GM19452 (cell line): ENCODE data around the gene STX19.

Source experiments
- ATAC-seq: cut with Tn5 transposase; IDR thresholded peaks from one replicate; pipeline ENCODE4 v1.9.1; 2021; ENCODE audit not compliant: unreplicated experiment

Gene STX19

DNA sequence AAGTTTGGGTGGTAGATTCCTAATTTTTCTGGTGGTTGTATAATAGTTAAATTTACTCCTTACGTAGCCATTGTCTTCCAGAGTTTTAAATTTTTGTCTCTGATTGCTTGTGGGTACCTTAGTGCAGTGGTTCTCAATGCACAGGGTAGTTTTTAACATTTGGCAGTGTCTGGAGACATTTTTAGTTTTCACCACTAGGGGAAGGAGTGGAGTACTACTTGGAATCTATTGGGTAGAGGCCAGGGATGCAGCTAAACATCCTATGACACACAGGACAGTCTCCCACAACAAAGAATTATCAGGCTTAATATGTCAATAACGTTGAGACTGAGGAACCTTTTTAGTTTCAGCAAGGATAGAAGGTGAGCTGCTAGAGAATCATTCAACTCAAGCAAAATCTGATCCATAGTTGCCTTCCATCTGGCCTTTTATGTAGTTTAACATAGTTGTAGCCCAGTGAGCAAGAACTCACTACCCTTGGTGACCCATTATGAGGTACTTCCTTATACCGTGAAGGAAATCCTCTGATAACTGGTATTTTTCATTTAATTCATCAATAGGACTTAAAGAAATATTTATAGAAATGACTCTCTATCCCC lies 8.6 kb upstream of the STX19 start:
- ATAC-seq: no peak

DNA sequence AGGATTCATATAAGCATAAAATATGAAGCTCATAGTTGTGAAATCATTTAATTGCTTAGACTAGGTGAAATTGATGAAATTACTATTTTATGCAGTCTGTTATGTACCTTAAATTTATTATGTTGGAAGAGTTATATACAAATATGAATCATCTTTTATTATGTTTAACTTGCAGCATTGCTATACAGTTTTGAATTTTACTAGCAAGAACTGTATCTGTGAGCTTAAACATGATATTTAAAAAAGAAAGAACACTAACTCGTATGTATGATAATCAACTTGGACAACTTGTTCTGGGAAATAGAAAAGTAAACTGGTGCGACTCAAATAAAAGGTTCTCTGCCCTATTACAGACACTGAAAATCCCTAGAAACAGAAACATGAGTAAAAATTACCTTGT lies 1.8 kb downstream of the STX19 start:
- ATAC-seq: no peak

GRCh38 chr3:94024385-94024784 lies 4.0 kb downstream of the STX19 start:
- no peak for ATAC-seq

DNA sequence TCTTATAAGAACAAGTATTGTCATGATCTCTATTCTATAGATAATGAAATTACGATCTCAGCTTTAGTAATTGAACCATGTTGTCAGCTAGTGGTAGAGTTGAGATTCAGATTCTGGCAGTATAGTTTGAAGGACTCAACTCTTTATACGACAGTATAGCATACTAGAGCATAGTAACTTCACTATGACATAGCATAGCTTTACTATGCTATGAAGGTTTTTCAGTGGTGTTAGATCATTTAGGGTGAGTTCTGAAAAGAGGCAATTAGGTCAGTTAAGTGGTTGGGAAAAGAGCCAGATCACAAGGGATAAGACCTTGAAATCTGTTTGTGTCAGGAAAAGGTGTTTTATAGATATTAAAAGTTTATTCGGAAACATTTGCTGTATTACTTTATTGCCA lies 8.1 kb downstream of the STX19 start:
- ATAC-seq: no peak

DNA sequence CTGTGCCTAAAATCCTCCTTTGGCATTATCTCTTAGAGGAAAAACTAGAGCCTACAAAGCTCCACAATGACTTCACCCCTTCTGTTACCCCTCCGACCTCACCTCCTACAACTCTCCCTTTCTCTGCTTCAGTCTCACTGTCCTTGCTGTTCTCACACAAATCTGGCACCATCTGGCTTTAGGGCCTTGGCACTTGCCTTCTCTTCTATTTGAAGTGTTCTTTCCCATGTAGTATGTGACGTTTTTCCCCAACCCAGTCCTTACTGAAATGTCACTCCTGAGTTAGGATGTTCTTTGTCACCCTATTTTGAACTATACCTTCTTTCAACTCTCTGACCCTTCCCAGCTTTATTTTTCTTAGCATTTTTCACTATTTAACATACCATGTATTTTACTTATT lies 8.7 kb downstream of the STX19 start:
- ATAC-seq: no peak

DNA sequence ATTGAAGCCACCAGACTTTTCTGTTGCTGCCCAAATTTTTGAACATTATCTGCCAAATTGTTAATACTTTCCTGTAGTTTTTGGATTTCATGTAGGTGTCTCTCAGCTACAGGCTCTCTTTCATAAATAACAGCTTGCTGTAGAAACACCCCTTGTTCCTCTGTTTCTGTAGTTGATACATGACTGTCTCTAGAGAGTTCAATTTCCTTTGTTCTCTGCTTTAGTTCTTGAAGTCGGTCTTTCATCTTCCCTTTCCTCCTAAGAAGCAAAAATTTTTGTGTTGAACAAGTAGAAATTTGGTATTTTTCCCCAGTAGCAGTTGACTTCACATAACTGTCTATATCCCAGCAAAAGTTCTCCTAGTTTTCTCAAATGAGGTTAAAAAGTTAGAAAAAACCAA lies 13.4 kb downstream of the STX19 start:
- ATAC-seq: no peak

DNA sequence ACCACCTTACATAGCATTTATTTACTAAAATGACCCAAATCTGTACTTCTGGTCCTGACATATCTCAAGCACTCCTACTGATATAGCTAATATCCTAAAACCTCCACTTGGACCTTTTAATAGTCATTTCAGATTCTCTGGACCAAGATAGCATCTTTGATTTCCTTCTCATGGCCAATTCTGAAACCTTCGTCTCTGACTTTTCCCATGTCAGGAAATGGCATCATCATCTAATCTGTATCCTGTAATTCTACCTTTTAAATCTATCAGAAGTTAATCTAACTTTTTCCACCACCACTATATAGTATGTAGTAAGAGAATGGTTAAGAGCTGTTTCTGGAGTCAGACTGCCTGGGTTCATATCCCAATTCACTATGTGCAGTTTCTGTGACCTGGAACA lies 16.2 kb downstream of the STX19 start:
- ATAC-seq: no peak

DNA sequence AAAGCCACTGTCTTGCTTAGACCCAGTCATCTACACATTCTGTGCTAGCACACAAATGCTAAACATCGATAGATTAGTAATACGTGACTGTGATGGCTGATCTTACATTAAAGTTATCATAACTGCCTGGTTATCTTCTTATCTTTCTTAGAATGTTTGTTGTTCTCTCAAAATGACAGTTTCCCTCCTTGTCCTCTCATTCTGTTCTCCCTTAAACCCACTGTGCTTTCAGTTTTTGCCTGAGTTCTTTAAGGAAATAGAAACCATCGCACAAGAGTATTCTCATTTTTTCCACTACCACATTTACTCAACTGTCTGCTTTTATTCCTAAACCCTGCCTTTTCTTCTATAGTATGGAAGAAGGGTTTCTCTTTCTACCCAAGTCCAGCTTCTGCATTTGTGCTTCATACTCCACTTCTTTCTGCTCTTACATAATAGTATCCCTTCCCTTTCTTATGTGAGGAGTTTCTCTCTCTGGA lies 17.1 kb downstream of the STX19 start:
- ATAC-seq: no peak

GRCh38 chr3:94009608-94010007 lies 18.8 kb downstream of the STX19 start:
- no peak for ATAC-seq

- ATAC-seq: no peak
Observed at GRCh38 chr3:94008253-94008652, 20.1 kb downstream of the STX19 start.

DNA sequence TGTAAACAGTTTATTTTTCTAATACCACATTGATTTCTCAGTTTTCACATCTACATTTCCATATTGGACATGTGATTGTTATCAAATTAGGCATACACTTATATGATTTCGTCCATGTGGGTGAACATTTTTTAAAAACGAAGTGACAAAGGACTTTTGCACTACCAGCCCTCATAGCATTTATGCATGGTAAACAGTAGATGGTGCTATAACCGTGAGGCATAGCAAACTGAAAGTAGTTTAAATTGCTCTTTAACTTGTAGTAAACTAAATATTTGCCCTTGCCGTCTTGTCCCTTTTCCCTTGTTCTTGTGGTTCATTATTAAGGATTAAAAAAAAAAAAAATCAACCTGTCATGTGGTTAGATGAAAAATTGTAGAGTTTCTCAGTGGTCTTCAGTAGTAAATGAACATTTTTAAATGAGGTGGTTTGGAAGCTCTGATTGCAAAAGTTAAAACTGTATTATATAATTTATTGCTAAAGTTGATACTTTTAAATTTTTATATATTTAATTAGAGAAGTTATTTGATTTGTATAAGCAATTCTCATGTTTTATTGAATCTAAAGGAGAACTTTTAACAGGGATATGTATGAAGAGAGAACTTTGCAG lies 24.0 kb downstream of the STX19 start:
- peak; percentile 90 for ATAC-seq

GRCh38 chr3:94001827-94002495 lies 26.4 kb downstream of the STX19 start:
- no peak for ATAC-seq

DNA sequence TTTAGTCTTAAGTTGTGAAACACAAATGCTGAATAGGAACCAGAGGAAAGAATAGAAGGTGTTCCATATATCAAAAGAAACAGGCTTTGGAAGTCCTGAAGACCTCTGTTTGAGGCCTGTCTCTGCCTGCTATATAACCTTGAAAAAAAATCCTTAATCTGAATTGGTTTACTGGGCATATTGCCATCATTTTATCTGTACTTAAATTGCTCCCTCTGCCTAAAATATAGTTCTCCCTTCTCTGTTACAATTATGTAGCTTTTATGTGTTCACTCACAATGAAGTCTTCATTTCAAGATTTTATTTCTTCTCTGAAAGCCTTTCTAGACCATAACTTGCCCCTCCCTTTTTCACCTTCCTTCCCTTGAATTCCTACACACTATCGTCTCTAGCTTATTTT lies 27.2 kb downstream of the STX19 start:
- no peak for ATAC-seq

DNA sequence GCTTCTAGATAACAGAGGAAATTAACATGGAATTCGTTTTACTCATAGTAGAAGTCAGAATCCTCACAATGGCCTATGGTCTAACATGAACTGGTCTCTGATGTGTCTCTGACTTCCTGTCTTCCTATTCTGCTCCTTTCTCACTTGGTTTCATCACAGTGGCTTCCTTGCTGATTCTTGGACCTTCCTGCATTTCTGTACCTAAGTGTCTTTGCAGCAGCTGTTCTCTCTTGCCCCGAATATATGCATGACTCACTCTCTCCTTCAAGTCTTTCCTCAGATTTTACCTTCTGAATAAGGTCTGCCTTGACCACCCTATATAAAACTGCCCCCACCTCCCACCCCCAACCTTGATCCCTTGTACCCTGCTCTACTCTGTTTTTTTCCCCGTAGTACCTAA lies 34.3 kb downstream of the STX19 start:
- ATAC-seq: no peak

DNA sequence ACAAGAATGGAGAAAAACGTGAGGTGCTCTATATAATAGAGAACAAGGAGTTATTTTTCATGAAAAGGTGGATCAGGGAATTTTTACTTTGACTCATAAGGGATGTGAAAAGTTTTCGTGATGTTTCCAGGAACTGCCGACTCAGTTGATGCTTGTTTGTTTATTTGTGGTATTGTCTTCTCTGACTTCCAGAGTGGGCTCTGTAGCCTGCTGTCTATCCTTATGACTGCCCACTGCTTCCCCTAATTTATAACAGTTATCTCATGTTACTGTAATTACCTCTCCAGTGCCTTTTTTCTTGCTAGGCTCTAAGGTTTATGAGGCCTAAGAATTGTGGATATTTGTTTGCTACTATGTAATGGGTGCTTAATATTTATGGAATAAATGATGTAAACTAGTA lies 36.2 kb downstream of the STX19 start:
- no peak for ATAC-seq

DNA sequence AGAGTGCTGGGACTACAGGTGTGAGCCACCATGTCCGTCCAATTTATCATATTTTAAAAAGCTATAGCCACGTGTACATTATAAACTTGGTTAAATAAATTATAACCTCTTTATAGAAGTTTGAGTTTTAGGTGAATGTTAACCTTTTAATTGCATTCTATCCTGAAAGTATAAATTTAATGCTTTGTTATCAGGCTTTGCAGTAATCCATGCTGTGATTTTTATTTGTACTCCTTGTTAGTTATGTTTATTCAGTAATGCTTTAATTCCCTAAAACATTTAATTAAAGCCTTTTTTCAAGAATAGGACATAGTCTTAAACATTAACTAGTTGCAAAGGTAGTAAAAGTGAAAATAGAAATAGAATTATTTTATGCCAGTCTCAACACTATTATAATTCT lies 36.8 kb downstream of the STX19 start:
- no peak for ATAC-seq

DNA sequence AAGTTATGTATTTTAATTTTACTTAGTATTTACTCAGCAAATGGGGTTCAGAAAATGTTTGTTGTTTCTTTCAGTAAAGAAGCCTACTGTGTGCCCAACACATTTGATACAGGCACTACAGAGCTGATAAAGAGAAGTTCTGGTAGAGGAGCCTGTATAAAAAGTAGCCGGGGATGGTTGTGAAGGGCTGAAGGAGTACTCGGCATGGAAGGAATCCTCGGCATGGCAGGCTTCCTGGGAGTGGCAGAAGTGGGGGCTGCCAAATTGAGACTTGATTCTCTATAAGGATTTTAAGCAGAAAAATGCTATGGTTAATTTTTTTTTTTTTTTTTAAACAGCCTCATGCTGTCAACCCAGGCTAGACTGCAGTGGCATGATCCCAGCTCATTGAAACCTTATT lies 39.2 kb downstream of the STX19 start:
- no peak for ATAC-seq

DNA sequence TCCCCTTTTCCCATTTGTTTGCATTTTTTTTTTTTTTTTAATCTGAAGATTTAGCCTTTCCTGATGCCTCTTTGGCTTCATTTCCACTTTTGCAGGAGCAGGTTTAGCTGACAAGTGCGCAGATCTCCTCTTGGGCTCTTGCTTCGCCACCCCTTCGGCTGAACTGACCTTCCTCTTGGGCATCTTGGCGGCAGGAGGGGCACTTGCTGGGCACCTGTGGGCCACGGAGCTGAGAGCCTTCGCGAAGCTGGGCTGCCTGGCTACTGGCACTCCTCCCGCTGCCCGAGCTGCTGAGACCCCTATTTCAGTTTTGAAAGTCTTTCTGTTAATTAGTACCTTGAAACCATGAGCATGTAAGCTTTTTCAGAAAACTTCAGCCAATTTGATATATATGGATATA lies 39.6 kb downstream of the STX19 start:
- ATAC-seq: no peak

- no peak for ATAC-seq
Observed at GRCh38 chr3:93988283-93988682, 40.1 kb downstream of the STX19 start.

- ATAC-seq: no peak
Observed at GRCh38 chr3:93984618-93985017, 43.8 kb downstream of the STX19 start.

GRCh38 chr3:93983408-93983807 lies 45.0 kb downstream of the STX19 start:
- no peak for ATAC-seq

DNA sequence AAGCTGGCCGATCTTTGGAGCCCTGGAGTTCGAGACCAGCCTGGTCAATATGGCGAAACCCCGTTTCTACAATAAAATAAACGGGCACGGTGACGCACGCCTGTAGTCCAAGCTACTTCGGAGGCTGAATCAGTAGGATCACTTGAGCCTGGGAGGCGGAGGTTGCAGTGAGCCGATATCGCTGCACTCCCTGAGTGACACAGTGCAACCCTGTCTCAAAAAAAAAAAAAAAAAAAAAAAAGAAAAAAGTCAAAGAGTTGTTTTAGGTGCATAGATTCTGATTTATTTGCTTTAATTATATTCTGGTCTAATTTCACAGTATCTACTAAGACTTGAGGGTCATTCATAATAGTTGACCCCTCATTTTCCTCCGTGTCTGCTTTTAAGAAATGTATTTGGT lies 46.7 kb downstream of the STX19 start:
- no peak for ATAC-seq
